ENCODE results near the gene UNC13D.
"Not testable (repeated sequence)": the region's sequence is repeated elsewhere in the genome, so short reads cannot be mapped to it uniquely, and the experiment has no call there.

Gene UNC13D

DNA sequence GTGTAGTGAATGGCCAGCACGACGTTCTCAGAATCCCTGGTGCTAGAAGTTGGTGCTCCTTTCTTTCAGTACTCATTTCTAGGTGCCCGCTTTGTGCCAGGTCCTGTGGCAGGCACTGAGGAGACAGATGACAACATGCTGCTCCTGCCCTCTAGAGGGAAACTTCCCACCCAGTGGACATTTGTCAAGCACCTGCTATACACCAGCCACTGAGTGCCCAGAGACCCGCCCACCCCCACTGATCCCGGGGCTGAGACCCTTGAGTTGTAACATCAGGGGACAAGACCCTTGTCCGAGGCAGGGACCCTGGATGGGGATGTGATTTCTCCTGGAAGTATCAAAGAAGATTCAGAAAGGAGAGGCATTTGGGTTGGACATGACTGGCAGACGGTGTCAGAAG is 25.1 kb downstream of the UNC13D start:
- no peak for FAIRE-seq

DNA sequence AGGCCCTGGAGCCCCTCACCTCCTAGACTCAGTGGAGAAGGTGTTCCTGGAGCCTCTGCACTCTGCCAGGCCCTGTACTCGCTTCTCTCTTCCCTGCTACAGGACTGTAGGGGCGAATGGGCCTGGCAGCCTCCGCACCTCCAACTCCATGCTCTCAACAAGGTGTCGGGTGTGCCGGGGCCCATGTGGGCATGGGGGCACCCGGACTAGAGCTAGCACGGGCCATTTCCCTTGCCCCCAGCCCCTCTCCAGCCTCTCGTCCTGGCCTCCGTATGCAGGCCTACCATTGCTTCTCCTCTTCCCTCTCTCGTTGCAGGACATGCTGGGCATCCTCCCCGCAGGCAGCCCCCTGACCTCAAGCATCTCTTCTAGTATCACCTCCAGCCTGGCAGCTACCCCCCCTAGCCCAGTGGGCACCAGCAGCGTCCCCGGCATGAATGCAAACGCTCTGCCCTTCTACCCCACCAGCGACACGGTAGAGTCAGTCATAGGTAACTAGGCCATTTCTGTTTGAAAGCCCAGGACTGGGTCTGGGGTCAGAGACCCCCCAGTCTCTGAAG is 25.8 kb downstream of the UNC13D start:
- no peak for FAIRE-seq

DNA sequence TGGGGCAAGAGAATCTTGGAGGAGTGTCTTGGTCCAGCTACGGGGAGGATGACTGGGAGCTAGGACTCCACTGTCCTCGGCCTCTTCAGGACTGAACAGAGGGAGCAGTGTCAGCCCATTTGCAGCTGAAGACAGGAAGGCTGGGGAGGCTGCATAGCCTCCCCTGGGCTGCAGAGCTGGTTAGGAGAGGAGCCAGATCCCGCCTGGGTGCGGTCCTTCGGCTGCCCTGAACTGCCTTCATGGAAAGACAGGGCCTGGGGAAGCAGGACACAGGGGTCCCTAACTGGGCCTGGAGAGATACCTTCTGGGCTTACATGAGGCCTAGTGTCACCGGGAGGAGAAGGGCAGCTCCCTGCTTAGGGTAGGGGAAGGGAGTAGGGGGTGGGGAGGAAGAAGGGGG is 26.6 kb downstream of the UNC13D start:
- no peak for FAIRE-seq

DNA sequence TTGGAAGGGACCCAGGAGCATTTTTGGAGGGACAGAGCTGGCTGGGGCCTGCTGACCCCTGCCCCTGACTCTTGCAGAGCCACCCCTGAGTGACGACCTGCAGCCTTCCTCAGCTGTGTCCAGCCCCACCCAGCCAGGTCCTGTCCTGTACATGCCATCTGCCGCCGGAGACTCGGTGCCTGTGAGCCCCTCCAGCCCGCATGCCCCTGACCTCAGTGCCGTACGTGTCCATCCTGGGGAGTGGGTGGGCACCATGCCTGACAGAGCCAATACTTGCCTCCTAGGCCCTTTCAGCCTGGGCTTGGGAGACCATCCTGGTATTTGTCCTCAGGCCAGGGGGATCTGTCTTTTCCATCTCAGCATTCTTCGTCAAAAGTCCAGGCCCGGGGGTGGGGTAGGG is 27.5 kb downstream of the UNC13D start:
- no peak for FAIRE-seq

- no peak for FAIRE-seq
Observed at GRCh38 chr17:75815399-75815798, 28.8 kb downstream of the UNC13D start.

- FAIRE-seq, result no peak
Observed at GRCh38 chr17:75814900-75815373, 29.3 kb downstream of the UNC13D start.

- FAIRE-seq, result no peak
Observed at GRCh38 chr17:75814021-75814395, 30.2 kb downstream of the UNC13D start.

- FAIRE-seq, result no peak
Observed at GRCh38 chr17:75813081-75814020, 30.9 kb downstream of the UNC13D start.

GRCh38 chr17:75812096-75813013 is 31.8 kb downstream of the UNC13D start:
- FAIRE-seq, result no peak

- FAIRE-seq, result no peak
Observed at GRCh38 chr17:75811174-75811573, 33.0 kb downstream of the UNC13D start.

DNA sequence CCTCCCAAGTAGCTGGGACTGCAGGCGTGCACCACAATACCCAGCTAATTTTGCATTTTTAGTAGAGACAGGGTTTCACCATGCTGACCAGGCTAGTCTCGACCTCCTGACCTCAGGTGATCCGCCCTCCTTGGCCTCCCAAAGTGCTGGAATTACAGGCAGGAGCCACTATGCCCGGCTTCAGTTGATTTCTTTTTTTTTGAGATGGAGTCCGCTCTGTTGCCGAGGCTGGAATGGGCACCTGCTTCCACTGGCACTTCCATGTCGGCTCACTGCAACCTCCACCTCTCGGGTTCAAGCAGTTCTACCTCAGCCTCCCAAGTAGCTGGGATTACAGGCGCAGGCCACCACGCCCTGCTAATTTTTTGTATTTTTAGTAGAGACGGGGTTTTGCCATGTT is 33.4 kb downstream of the UNC13D start:
- FAIRE-seq, result not testable (repeated sequence)

- no peak for FAIRE-seq
Observed at GRCh38 chr17:75810216-75810615, 34.0 kb downstream of the UNC13D start.

DNA sequence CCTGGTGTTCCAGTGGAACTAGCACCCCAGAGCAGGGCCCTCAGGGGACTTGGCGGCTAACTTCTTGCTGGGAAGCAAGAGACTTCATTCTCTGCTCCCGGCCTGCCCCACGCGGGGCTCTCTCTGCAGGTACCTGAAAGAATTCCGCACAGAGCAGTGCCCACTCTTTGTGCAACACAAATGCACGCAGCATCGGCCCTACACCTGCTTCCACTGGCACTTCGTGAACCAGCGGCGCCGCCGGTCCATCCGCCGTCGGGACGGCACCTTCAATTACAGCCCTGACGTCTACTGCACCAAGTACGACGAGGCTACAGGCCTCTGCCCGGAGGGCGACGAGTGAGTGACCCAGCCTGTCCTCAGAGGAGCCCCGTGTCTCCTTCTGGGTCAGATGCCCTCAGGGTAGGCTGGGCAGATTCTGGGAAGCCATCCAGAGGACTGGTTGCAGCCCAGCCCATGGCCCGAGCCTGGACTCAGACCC is 34.5 kb downstream of the UNC13D start:
- no peak for FAIRE-seq

DNA sequence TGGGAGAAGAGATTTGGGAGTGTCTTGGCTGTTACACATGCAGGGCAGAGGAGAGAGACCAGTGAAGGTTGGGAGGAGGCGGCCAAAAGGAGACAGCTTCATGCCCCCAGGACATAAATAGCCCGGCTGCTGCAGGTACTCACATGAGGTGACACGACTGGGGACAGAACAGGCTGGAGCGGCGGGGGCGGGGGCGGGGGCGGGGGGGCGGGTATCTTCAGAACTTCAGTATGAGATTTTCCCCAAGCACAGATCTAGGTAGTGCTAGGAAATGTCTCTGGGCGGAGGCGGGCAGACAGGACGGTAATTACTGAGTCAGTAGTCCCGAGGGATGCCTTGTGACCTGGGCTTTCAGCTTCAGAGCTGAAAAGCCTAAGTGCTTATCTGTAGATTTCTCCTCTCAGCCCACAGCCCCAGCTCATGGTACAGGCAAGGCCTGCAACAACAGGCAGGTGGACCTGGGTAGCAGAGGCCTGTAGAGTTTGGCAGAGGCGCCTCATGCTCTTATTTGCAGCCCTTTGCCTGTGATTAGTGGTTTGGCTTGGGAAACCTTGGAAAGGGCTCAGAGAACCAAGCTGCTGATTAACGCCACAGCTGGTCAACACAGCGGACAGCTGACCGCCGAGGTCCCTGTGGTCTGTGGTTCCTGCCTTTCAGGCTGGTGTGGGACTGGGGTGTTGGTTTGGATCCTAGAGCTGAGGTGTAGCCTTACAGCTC is 35.1 kb downstream of the UNC13D start:
- no peak for FAIRE-seq

- FAIRE-seq, result no peak
Observed at GRCh38 chr17:75808549-75808904, 35.7 kb downstream of the UNC13D start.

DNA sequence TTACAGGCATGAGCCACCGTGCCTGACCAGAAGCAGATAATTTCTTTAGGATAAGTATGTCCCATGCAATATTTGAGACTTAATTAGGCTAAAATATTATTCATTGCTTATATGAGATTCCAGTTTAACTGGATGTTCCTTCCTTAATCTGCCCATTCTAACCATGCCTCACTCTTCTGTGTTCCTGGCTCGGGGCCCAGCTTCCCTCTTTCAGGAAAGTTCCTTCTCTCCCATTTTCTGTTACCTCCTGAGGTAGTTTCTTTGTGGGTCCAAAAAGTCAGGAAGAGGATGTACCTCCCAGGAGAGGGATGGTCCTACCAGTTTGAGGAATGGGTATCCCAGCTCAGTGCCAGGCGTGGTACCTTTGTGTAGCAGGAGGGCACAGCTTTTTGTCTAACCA is 36.3 kb downstream of the UNC13D start:
- no peak for FAIRE-seq

DNA sequence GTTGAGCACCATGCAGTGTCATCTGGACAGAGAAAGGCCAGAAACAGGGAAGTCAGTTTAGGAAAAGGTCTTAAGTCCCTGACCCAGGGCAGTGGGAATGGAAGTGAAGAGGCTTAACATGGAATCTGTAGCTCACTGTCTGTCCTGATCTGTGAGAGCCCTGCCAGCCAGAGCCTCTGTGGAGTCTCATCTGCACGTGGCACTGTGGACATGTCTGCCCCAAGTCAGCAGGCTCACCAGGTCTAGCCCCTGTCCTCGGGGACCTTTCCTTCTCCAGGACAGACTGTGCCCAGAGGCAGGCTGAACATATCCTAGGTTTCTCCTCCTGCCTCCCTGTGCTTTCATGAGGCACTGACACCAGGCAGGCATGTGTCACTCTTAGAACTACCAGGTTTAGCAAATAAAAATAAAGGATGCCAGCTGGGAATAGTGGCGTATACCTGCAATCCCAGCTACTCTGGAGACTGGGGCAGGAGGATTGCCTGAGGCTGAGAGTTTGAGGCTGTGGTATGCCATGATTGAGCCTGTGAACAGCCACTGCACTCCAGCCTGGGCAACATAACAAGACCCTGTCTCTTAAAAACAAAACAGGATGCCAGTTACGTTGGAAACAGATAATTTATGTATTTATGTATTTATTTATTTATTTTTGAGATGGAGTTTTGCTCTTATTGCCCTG is 37.2 kb downstream of the UNC13D start:
- FAIRE-seq, result no peak

DNA sequence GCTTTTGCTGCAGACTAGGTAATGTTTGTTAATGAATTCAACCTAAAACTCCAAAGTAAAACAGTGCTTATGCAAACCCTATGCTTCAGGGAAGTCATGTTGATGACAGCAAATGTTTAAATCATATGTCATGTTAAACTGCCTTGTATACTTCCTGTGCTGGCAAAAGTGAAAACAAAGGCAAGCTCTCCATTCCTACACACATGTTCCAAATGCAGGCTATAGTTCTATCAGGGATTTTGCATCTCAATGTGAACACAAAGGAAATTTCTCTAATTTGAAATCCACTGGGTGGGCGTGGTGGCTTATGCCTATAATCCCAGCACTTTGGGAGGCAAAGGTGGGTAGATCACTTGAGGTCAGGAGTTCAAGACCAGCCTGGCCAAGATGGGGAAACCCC is 40.3 kb downstream of the UNC13D start:
- no peak for FAIRE-seq

- no peak for FAIRE-seq
Observed at GRCh38 chr17:75799402-75799801, 44.8 kb downstream of the UNC13D start.

GRCh38 chr17:75795820-75796607 is 48.2 kb downstream of the UNC13D start:
- FAIRE-seq, result no peak

- FAIRE-seq, result no peak
Observed at GRCh38 chr17:75793460-75793859, 50.7 kb downstream of the UNC13D start.

All from colon (tissue), 2 donors.